Measurements from ENCODE around the gene CHAF1A.

The CHAF1A gene

DNA sequence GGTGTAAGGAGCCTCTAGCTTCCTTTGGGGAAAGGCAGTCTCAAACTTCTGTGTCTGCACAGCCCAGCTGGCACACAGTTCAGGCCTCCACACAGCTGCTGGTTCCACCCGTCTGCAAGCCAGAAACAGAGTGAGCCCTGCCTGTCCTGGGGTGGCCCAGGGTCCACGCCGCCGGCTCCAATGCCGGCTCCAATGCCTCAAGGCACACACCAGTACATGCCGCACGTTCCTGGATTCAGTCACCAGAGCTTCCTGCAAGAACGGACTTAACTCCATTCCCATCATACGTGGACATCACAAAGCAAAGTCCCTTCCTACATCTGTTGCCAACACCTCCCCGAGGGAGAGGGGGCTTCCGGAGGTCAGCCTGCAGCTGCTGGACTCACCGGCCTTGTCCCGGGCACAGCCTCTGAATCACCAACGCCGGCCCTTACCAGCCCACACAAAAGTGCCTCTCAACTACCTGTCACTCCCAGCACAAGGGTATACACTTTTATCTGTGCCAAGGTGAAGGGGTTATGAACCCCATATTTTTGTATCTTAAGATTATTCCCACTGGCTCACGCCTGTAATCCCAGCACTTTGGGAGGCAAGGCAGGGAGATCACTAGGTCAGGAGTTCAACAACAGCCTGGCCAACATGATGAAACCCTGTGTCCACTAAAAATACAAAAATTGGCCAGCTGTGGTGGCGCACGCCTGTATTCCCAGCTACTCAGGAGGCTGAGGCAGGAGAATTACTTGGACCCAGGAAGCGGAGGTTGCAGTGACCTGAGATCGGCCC, 10.5 kb upstream of the CHAF1A start:
- TF ChIP-seq POLR2AphosphoS5 (IDR thresholded peaks at IDR 0.05; ENCODE audit: low read depth, low read length) = no peak
- TF ChIP-seq TAF1 (IDR thresholded peaks at IDR 0.05; ENCODE audit: borderline replicate concordance, insufficient read depth, low read length) = no peak
- peak; percentile 52; the same call in 1 of the 2 replicates for TF ChIP-seq SIN3A (IDR thresholded peaks at IDR 0.05; ENCODE audit: borderline replicate concordance, insufficient read depth, low read length)
- 0 out of 4 replicates have a peak, but pooled peaks of 1 of the 2 experiments have one; percentile 34 for TF ChIP-seq REST (IDR thresholded peaks at IDR 0.05; ENCODE audit: insufficient read depth in 1 of 2, low read depth in 2 of 2, low read length in 2 of 2)
- TF ChIP-seq FOXP2 (optimal IDR thresholded peaks at IDR 0.05; ENCODE audit: borderline replicate concordance, extremely low read depth, extremely low read length, insufficient read depth) = no peak

DNA sequence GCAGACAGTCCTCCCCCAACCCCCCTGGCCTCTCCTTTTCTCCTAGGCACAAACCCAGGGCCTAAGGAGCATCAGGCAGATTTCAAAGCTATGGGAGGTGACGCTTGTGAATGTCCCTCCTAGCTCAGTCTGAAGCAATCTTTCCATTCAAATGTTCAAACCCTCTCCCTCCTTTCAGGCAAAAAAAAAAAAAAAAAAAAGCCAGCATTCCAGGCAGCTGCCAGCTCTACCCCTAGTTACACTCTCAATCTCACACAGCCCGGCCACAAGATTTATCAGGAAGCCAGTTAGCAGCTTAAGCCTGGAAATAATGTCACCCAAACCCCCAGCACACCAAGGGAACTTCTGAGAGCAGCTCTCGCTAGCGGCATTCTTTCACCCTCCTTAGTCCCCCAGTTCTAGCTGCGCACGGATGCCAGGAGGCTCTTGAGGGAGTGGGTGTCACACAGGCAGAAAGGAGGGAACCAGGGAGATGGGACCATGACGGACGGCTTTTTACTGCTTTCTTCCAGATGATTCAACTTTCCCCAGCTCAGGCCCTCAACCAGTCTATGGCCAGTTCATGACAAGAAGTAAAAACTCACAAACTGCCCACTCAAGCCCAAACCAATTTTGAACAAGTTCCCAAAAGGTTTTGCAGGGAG, 8.4 kb upstream of the CHAF1A start:
- no peak for TF ChIP-seq FOXP2 (optimal IDR thresholded peaks at IDR 0.05; ENCODE audit: borderline replicate concordance, extremely low read depth, extremely low read length, insufficient read depth)
- TF ChIP-seq REST (IDR thresholded peaks at IDR 0.05; ENCODE audit: insufficient read depth in 1 of 2, low read depth in 2 of 2, low read length in 2 of 2) = no peak
- TF ChIP-seq TAF1 (IDR thresholded peaks at IDR 0.05; ENCODE audit: borderline replicate concordance, insufficient read depth, low read length) = no peak
- no peak for TF ChIP-seq POLR2AphosphoS5 (IDR thresholded peaks at IDR 0.05; ENCODE audit: low read depth, low read length)
- TF ChIP-seq SIN3A (IDR thresholded peaks at IDR 0.05; ENCODE audit: borderline replicate concordance, insufficient read depth, low read length) = no peak

DNA sequence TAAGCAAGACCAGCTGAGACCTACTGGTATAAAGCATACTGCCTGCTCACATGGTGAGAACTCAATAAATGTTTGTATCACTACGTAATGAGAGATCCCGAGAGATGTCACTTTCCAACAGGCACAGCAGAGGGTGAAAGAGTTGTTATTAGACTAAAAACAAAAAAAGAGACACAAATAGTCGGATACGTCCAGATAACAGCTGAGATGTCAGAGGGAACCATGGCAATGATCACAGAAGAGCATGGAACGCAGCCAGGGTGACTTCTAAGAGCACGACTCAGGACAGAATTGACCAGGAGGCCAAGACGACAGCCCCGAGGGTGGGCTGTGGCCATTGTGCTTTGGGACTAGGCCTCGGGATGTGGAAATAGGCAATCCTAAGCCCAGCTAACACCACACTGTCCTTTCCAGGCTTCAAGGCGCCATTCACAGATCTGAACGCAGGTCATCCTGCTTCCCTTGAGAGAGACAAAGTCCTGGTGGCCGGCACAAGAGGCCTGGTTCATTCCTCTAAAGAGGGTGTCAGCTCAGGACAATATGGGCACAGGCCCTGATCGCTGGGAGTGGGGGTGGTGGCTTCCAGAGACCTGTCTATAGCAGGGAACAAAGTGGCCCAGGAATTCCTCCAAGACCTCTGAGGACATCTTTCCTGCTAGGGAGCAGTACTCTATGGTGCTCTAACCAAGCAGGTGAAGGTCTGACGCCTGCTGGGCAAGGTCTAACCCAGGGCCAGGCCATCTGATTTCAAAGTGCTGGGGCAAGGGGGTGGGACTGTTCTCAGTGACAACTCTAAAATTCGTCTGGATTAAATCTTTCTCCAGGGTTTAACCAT, 5.3 kb upstream of the CHAF1A start:
- no peak for TF ChIP-seq REST (IDR thresholded peaks at IDR 0.05; ENCODE audit: insufficient read depth in 1 of 2, low read depth in 2 of 2, low read length in 2 of 2)
- TF ChIP-seq POLR2AphosphoS5 (IDR thresholded peaks at IDR 0.05; ENCODE audit: low read depth, low read length) = no peak
- TF ChIP-seq TAF1 (IDR thresholded peaks at IDR 0.05; ENCODE audit: borderline replicate concordance, insufficient read depth, low read length) = no peak
- TF ChIP-seq FOXP2 (optimal IDR thresholded peaks at IDR 0.05; ENCODE audit: borderline replicate concordance, extremely low read depth, extremely low read length, insufficient read depth) = no peak
- TF ChIP-seq SIN3A (IDR thresholded peaks at IDR 0.05; ENCODE audit: borderline replicate concordance, insufficient read depth, low read length) = no peak

DNA sequence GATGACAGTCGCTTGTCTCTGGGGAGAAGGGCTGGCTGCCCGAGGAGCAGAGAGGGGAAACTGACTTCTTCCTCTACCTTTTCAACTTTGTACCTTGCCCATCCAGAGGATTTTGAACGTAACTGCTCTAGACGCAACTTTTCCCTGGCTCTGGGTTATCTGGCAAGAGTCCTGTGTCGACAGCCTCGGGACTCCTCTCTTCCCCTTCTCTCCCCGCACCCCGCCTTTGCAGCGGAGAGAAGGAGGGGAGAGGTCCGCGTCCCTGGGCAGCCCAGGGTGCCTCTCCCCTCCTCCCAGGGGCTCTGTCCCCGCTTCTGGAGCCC, 2.7 kb upstream of the CHAF1A start:
- TF ChIP-seq POLR2AphosphoS5 (IDR thresholded peaks at IDR 0.05; ENCODE audit: low read depth, low read length) (no peak), TAF1 (IDR thresholded peaks at IDR 0.05; ENCODE audit: borderline replicate concordance, insufficient read depth, low read length) (no peak), FOXP2 (optimal IDR thresholded peaks at IDR 0.05; ENCODE audit: borderline replicate concordance, extremely low read depth, extremely low read length, insufficient read depth) (no peak), SIN3A (IDR thresholded peaks at IDR 0.05; ENCODE audit: borderline replicate concordance, insufficient read depth, low read length) (no peak), REST (IDR thresholded peaks at IDR 0.05; ENCODE audit: insufficient read depth in 1 of 2, low read depth in 2 of 2, low read length in 2 of 2) (no peak)

Data from PFSK-1 (cell line).